HG02642 (cell line): ENCODE data around the gene LTBP1.

Experiments
- ATAC-seq: cut with Tn5 transposase; IDR thresholded peaks from one replicate; pipeline ENCODE4 v1.9.1; 2021; ENCODE audit warnings: mild to moderate bottlenecking; ENCODE audit not compliant: unreplicated experiment, poor library complexity

The LTBP1 gene

DNA sequence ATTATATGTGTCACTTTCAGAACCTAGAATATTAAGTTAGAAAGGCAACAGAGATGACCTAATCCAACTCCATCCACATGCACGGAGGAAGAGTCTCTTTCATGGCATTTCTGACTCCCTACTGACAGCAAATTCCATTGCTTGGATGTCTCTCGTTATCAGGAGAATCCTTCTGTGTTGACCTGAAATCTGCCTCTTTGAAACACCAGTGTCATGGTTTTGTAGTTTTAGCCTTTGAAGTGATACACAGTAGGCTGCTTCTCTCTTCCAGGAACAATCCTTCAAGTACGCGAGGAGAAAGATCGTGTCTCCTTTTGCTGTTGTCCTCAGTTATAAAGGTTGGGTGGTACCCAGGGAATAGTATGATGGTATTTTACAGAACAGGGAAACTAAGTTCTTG is 327.8 kb downstream of the LTBP1 start:
- no peak for ATAC-seq

DNA sequence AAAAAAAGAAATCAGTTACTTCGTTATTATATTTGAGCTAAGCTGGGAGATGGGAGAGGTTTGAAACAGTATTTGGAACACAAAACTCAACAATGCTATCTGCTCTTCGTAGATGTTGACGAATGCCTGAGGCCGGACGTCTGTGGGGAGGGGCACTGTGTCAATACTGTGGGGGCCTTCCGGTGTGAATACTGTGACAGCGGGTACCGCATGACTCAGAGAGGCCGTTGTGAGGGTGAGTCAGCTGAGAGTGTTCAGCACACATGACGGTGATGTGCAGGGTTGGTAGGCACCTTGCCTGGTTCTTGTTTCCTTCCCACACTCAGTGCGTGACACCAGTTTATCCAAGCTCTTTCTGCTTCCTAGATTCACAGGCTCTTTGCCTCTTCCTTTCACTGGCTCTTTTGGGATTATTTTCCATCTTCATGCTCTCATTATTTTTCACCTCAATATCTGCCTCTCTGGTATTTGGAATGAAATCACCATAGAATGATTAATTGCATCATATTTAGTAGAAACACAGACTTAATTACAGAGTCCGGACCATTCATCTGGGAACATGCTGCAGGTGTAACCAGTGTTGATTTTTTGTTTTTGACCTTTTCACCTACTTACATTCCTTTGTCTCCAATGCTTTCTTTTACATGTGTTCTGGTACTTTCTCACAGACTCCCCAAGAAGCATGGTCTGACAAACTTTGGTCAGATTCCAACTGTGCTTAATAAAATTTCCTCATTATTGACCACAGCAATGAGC is 329.1 kb downstream of the LTBP1 start:
- no peak for ATAC-seq

DNA sequence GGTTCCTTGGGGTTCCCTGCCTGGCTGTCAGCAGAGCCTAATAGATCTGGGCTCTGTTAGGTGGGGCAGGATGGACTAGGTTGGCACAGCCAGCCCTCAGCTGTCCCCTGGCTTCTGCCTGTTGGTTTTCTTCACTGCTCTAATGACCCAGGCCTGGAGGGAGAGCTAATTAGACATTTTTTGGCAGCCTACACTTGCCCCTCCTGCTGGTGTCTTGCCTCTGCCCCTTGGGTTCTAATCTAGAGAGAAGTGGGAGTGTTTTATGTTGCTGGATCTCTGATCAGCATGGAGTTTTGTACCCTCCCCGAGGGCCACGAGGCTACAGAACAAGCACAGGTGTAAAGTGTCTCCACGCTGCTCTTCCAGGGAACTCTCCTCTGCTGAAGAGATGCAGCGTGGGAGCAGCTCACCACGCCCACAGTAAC is 330.3 kb downstream of the LTBP1 start:
- ATAC-seq = no peak

DNA sequence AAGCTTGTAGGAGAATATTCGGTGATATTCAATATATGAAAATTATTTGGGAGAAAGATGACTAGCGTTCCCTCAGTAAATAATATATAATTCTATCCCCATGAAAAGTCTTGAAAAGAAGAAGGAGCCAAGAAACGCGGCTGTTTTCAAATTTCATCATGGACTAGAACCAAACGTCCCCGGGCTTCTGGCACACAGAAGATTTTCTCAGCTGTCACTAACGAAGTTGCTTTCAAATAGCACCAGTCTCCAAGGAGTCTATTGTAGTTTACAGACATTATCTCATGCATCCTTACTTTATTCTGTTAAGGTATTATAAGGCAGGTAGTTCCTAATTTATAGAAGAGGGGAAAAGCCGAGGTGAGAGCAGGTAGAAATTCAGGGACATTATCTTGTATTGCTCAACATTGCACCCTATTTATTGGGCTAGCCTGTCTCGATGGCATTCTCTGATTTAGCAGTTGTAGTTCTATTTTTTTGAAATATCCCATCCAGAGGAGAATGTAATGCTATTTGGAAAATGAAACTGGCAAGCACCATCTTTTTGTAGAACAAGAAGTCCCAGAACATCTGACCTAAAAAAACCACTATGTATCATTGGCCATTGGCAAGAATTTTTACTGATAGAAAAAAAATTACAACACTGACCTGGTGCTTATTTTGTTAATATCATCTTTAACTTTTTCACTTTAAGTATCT is 331.6 kb downstream of the LTBP1 start:
- ATAC-seq = no peak

DNA sequence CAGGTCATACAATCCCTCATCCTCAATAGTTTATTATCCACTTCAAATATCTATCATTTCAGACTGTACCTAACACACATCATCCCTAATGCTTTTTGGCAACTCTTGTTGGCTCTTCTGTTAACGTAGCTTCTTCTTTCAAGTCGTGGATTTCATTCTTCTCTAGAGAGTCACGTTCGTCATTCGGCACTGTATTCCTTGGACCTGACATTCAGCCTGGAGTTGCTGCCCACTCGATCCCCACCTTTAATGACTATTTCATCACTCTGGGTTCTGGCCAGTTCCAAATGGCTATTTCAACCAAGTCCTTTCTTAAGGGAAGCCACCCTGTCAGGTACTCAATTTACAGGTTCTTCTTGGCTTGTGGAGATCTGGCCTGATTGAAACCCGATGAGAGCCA is 337.5 kb downstream of the LTBP1 start:
- ATAC-seq = no peak

DNA sequence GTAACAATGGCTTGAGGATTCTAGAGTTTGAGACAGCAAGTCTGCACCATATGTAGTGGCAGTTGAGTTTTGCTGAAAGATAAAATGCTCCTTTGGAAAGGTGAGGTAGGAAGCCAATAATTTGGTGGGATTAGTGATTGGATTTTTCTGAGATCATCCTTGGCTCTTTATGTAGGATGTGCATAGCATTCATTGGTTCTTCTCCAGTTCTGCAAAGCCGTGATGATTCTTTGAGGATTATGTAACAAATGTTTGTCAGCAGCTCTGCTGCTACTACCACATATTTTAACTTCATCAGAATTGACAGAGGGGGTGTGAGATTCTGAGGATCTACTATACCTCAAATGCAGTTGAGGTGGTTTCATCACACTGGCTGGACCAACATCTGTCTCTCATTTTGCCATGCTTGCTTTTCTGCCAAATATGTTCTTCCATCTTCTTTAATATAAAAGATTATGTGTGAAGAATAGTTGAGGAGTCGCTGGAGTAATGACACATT is 340.8 kb downstream of the LTBP1 start:
- ATAC-seq = no peak

DNA sequence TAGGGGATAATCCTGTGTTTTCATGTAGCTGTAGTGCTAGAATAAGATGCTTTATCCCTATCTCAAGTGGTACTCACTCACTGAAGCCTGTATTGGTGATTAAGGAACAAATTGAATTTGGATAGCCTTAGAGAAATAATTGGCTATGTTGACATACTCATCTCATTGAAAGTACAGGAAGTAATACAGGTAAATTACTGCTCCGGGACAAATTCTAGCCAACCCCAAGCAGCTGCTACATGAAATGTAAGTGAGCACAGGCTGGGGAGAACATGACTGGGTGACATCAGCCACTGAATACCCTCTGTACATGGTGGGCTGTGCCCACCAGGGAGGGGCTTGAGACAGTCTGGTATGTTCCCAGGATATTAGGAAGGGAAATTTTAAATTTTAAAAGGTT is 341.3 kb downstream of the LTBP1 start:
- no peak for ATAC-seq

DNA sequence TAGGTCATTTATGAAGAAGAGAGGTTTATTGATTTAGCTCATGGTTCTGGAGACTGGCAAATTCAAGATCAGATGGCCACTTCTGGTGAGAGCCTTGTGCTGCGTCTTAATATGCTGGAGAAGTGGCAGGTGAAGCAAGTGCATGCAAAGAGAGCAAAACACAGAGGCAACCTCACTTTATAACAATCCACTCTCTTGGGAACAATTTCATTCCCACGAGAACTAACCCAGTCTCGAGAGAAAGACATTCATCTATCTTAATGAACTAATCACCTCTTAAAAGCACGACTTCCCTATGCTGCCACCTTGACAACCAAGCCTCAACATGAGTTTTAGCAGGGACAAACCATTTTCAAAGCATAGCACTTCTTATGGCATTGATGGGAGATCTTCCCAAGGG is 343.2 kb downstream of the LTBP1 start:
- no peak for ATAC-seq

DNA sequence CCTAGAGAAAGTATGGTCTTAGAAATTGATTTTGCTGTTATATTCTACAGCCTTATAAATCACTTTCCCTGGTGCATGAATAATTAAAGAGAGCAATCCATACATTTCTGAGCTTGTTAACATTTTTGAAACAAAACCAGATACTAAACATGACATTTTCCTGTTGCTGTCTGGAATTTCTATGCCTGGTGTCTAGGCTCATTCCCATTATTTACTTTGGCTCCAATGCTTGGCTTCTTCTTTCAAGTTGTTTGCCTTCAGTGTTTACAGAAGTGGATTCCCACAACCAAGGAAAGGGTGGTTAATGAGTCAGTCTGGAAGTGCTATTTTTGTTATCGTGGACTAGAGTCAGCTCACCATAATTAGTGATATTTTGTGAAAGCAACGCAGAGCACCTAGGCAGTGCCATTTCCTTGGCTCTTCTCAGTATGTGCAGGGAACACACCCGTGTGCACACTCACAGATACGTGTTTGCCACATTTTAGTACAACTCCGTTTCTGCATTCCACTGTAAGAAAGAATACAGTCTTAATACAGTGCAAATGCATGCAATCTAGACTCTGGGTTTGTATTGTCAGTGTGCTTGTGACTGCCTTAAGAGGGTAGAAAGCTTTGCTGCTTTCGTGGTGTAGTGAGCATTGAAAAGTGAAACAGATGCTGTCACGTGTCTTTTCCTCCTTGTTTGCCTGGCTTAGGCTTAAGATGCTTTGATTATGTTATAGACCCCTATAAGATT is 344.7 kb downstream of the LTBP1 start:
- no peak for ATAC-seq

DNA sequence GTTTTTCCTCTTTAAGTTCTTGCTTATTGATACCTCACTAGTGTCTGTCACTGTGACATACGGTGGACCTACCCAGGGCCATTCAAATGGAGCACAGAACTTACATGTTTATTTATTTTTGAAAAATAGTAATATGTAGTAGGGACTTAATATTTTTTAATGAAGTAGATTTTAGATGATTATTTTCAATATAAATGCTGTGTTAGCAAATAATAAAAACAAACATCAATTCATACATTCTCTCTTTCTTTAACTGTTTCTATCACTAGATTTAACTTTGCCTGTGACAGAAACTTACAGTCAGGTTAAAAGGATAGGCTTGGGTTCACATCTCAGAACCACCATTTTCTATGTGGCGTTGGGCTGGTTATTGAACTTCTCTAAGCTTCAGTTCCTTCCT is 345.3 kb downstream of the LTBP1 start:
- no peak for ATAC-seq

DNA sequence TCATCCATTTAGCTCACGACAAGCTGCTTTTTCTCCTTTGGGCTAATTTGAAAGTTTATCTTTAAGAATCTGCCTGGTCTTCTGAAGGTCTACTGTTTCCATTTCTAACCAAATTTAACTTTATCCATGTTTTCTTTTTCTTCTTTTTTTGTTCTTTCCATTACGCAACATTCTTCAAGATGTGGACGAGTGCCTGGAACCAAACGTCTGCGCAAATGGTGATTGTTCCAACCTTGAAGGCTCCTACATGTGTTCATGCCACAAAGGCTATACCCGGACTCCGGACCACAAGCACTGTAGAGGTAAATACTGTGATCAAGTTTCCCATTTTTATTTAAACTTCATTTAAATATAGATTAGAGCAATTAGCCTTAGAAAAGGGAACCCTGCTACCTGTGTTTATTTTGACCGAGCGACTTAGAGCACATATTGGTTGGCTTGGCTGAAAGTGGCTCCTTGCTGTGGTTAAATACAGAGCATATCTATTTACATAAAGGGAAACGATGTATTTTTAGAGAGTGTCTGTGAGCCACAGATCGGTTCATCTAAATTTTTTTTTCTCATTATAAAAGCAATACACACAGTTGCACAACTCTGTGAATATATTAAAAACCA is 346.3 kb downstream of the LTBP1 start:
- ATAC-seq = peak; percentile 57

DNA sequence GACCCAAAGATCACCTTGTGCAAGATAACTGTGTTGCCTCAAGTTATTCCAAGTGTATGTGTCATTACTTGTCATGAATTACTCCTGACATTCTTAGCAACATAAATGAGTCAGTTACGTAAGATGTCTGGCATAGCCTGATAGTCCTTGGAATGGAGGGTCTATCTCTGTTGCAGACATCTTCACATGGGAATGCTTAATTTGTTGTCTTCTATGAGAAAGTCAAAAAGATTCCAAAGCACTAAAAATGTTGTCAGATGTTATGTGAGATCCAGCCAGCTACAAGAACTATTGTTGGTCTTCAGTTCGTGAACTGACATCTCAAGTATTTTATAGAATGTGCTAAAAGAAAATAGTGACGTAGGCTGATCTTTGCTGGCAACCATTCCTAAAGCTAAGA is 351.5 kb downstream of the LTBP1 start:
- ATAC-seq = no peak

DNA sequence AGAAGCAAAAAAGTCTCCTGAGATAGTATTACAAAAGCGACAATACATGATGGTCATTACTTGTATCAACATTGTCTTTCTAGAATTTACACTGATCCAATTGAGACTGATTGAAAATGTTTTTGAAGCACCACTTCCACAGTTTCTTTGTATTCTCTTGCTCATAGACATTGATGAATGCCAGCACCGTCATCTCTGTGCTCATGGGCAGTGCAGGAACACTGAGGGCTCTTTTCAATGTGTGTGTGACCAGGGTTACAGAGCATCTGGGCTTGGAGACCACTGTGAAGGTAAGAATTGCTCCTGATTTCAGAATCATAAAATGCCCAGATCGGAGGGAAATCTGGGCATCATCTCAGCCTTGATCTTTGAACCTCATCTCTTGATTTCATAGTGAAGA is 354.6 kb downstream of the LTBP1 start:
- no peak for ATAC-seq

DNA sequence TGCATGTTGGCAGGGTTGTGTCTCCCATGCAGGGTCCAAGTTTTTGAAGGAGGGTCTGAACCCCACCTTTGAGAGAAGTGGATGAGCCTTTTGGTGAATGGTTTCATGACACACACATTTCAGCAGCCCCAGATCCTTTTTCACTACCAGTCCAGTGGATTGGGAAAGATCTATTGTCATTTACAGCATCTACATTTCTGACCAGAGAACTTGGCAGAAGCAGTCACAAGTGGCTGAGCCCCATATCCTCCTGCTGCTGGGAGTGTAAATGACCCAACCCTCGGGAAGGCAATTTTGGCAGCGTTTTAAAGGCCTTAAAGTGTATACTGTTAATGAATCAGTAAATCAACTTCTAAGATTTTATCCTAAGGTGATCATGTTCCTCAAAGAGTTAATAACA is 355.6 kb downstream of the LTBP1 start:
- ATAC-seq = no peak

DNA sequence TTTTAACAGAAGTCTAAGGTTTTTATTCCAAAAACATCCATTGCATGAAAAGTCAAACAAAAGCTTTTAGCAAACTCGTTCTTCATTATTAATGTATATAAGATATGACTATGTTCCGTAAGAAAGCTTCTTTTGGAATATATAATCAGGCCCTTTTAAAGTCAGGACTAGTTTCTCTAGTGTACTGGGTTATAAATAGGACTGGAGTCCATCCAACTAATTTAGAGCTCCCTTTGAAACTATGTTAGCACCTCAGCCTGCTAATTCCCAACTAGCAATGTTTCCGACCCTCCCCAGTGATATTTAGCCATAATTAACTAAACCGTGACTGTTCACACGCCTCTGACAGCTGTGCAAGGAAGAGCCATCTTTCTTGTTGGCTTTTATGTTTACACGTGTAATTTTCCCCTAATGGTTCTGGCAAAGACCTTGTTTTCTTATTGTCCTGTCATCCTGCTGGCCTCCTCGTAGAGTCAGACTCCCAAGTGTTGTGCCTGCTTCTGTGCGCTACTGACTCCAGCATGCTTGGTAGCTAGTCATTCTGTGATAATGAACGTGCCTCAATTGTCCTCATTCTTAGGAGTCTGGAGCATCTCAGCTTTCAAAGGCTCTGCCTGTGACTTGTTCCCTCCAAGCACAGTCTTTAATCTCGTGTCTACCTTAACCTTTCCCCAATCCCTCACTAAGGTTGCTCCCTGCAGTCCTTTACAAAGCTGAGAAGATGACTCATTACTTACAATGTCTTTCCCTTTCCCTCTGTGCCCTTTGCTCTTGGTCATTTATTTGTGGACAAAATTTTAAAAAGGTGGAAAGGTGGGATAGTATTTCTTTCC is 357.5 kb downstream of the LTBP1 start:
- no peak for ATAC-seq

DNA sequence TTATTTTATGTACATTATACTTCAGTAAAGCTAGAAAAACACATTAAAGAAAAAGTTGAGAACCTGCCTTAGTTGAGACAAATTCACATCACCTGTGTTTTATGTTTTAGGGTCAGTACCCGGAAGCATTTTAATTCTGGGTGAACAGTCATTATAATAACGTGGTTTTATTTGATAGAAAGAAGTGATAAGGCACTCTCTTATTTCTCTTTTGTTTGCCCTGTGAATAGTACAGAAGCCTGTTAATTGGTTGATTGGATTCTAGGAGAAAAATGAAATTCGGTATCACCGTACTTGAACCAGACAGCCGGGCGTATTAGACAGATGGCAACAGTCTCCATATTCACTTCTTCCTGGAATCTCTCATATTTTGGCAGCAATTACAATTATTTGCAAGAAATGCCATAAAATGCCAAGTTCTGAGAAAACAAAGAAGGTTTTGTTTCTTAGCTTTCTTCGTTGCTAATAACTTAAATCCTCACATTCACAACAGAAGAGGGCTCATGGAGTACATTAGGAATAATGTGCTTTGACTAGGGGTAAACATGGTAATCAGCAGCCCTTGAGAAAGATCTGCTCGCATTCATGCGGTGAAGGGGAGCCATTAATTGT is 361.0 kb downstream of the LTBP1 start:
- no peak for ATAC-seq

DNA sequence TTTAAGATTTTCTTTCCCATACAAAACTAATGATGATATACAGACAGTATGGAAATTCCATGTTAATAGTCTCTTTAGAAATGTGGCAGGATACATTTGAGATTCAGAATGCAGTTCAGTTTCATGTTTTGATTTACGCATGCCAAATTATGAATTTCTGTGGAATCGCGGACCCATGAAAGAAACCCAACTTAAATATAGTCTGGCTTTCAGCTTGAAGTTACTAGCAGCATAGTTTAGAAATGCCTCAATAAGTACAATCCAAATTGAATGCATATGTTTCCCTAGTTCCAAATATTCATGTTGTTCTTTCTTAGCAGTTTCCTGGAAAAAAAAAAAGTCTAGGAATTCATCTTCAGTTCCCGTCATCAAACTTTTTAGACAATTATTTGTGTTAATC is 365.6 kb downstream of the LTBP1 start:
- ATAC-seq = no peak

DNA sequence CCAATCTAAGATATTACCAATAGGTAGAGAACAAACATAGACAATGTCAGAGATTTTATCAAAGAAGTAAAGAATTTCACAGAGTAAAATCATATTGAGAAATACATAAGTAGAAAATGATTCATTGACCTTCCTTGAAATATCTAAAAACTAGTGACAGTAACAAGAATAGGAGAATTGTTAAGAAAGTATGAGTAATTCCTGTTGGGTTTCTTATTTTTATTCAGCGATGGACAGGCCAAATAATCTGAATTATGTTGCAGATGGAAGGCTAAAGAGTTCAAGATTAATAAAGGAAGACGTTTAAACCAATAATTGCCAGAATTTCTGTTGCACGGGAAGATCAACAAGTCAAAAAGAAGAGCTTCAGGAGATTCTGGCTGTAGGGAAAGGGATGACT is 366.3 kb downstream of the LTBP1 start:
- ATAC-seq = no peak

DNA sequence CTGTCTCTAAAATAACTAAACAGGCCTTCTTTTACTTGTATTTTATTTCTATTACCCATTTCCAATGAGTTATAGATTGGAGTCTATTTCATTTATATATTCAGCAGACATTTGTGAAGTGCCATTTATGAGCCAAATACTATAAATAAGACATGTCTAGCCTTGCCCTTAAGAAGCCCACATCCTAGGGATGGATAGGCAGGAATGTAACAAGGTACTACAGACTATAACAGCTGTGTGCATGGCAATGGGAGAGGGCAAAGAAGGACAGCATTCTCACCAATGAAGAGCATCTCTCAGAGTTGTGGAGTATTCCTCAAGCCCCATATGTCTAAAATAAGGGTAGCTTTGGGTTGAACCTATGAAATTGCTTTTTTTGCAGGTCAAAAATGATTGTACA is 367.8 kb downstream of the LTBP1 start:
- ATAC-seq = no peak

DNA sequence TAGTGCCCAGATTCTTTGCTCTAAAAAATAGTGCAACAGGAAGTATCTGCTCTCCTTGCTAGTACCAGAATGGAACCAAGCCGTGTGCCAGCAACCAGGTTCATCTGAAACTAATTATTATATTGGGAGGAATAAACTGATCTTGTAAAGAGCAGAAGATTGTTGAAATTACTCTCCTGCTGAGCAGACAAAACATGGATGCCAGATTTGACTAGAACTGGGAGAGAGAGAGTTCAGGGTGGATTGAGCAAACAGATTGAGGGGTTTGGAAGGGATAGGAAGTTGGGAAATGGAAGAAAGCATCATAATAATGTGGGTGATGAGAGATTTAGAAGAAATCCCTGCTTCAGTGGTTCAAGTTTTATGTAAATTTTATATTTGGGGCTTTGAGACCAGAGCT is 369.6 kb downstream of the LTBP1 start:
- ATAC-seq = no peak
